ENCODE results near the gene ELFN1.

The ELFN1 gene

GRCh38 chr7:1742555-1743303 lies 72.7 kb downstream of the ELFN1 start:
- DNase-seq (ENCODE audit: low spot score) = peak; percentile 88

- DNase-seq (ENCODE audit: low spot score) = no peak
Observed at GRCh38 chr7:1743481-1744230, 73.6 kb downstream of the ELFN1 start.

GRCh38 chr7:1744296-1745017 lies 74.4 kb downstream of the ELFN1 start:
- DNase-seq (ENCODE audit: low spot score) = no peak

- no peak for DNase-seq (ENCODE audit: low spot score)
Observed at GRCh38 chr7:1745018-1745532, 75.0 kb downstream of the ELFN1 start.

- DNase-seq (ENCODE audit: low spot score) = no peak
Observed at GRCh38 chr7:1745576-1746490, 75.8 kb downstream of the ELFN1 start.

GRCh38 chr7:1746491-1746975 lies 76.5 kb downstream of the ELFN1 start:
- no peak for DNase-seq (ENCODE audit: low spot score)

GRCh38 chr7:1747004-1747801 lies 77.1 kb downstream of the ELFN1 start:
- no peak for DNase-seq (ENCODE audit: low spot score)

- no peak for DNase-seq (ENCODE audit: low spot score)
Observed at GRCh38 chr7:1748076-1748838, 78.2 kb downstream of the ELFN1 start.

- DNase-seq (ENCODE audit: low spot score) = no peak
Observed at GRCh38 chr7:1748839-1749173, 78.7 kb downstream of the ELFN1 start.

- DNase-seq (ENCODE audit: low spot score) = no peak
Observed at GRCh38 chr7:1749351-1749863, 79.3 kb downstream of the ELFN1 start.

- no peak for DNase-seq (ENCODE audit: low spot score)
Observed at GRCh38 chr7:1749864-1750466, 79.9 kb downstream of the ELFN1 start.

- DNase-seq (ENCODE audit: low spot score) = no peak
Observed at GRCh38 chr7:1750541-1751021, 80.5 kb downstream of the ELFN1 start.

GRCh38 chr7:1752111-1752510 lies 82.0 kb downstream of the ELFN1 start:
- no peak for DNase-seq (ENCODE audit: low spot score)

GRCh38 chr7:1752771-1753563 lies 82.9 kb downstream of the ELFN1 start:
- no peak for DNase-seq (ENCODE audit: low spot score)

GRCh38 chr7:1753564-1753867 lies 83.4 kb downstream of the ELFN1 start:
- no peak for DNase-seq (ENCODE audit: low spot score)

- no peak for DNase-seq (ENCODE audit: low spot score)
Observed at GRCh38 chr7:1754345-1754908, 84.3 kb downstream of the ELFN1 start.

GRCh38 chr7:1755783-1756625 lies 85.9 kb downstream of the ELFN1 start:
- DNase-seq (ENCODE audit: low spot score) = no peak
